Measurements from ENCODE around the gene VAX1.

- TF ChIP-seq CTCF (IDR thresholded peaks at IDR 0.05; ENCODE audit: poor library complexity), result no peak
- peak; percentile 58 for TF ChIP-seq EZH2 (IDR thresholded peaks at IDR 0.05; ENCODE audit: borderline replicate concordance)
- no peak for TF ChIP-seq EZH2phosphoT487 (IDR thresholded peaks at IDR 0.05; ENCODE audit: low read depth, severe bottlenecking, unreplicated experiment)
These were observed 2.4 kb upstream of the VAX1 start for GRCh38 chr10:117140525-117140902.

Data from hepatocyte (in vitro differentiated cells).